GM21515 (cell line): Measurements from ENCODE around the gene RPEL1.

ENCODE experiments used
- ATAC-seq: cut with Tn5 transposase; IDR thresholded peaks from one replicate; pipeline ENCODE4 v1.9.1; 2021; ENCODE audit not compliant: unreplicated experiment

Gene RPEL1

DNA sequence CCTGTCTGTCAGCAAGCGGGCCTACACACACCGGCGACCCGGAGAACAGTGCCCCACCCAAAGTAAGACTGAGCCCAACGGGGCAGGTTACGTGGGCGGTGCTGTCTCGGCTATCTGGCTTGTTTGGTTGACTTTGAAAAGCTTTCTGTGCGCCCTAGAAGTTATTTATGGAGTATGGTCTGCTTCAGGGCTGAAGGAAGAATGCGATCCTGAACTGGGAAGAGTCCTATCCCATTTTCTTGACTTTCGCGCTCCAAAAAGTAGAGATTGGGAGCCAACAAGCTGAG is 32.8 kb downstream of the RPEL1 start:
- no peak for ATAC-seq

DNA sequence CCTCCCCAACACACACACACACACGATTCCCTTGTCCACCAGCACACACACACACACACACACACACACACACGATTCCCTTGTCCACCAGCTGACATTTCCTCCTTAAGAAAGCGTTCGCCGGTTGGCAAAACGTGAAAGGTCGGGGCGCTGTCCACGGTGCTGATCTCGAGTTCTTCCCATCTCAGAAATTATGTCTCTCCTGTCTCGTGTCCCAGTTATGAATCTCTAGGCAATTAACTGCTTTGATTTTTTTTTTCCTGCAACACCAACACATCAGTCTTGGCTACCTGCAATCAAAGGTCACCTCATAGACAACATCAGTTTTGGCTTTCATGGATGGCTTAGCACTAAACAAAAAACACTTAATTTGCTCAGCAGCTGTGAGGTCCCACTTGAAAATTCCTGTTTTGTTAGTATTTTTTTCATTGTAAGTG is 33.2 kb downstream of the RPEL1 start:
- ATAC-seq = no peak

DNA sequence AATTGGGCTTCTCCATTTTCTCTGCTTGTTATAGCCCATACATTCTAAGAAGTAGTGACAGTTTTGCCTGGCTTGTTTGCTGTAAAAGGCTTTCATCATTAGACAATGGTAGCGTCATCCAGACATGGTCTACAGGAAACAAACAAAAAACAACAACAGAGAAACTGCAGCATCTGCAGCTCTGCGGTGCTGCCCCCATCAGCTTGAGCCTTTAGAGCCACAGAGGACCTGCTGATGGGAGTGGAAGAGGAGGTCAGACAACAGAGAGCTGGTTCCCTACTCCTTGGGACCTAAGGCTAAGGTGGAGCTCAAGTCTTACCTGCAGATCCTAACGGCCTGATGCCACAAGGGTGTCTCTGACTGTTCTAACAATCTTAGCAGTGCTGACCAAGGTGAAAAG is 34.3 kb downstream of the RPEL1 start:
- no peak for ATAC-seq

GRCh38 chr10:103280506-103280905 is 34.8 kb downstream of the RPEL1 start:
- no peak for ATAC-seq

DNA sequence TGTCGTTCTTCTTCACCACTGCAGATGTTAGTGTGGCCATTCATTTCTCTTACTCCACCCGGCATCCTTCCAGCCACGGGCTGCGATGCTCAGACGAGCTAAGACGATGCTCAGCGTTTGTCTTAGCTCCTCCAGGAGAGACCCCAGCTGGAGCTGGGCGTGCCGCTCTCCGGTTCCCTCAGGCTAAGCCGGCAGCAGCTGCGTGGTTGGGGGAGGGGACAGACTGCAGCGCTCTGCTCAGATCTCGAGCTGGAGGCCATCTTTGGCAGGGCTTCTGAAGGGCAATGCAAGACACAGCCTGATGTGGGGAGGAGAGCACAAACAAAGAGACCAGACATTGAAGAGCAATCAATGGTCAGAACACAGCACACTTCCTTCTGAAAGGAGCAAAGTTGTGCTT is 36.1 kb downstream of the RPEL1 start:
- no peak for ATAC-seq

DNA sequence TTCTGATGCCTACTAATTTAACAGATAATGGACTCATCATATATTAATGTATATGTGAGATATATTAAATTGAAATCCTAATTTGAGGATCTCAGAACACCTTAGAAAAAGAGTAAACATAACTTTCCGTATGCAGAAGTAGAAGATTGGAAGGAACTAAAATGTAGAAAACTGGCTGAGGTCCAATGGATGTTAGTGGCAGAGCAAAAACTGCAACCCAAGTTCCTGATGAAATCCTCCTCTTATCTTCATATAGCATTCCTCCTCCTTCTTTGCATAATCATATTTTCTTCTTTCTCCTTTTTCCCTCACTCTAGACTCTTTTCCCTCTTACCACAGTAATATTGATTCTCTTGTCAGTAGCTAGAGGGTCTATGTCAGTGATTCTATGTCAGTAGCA is 37.3 kb downstream of the RPEL1 start:
- no peak for ATAC-seq

DNA sequence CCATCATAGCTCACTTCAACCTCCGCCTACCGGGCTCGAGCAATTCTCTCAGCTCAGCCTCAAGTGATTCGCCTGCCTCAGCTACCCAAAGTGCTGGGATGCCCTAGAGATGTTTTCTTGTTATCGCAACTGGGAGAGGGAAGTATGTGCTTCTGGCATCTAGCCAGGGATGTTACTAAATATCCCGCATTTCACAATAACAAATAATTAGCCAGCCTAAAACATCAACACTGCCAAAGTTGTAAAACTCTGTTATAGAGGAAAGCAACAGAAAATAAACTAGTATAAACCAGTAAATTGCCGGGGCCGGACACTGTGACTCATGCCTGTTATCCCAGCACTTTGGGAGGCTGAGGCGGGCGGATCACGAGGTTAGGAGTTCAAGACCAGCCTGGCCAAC is 38.5 kb downstream of the RPEL1 start:
- ATAC-seq = no peak

DNA sequence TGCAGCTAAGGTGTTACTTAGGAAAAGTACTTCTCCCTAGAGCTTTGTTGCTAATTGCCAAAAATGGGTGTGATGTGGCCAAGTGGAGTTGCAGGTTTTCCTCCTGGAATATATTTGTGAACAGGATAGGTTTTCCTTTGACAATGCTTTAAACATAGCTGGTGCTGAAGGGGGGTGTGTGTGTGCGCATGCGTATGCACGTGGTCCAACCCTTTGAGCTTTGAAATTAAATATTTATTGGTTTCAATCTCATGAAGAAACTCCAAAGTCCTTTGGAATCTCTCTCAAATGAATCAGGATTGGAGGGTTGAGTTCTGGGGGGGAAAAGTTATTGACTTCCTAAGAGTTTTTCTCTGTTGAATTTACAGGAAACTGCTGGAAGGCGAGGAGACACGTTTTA is 42.3 kb downstream of the RPEL1 start:
- ATAC-seq = no peak

- no peak for ATAC-seq
These were observed 45.9 kb downstream of the RPEL1 start for GRCh38 chr10:103291588-103291987.

- no peak for ATAC-seq
These were observed 49.8 kb downstream of the RPEL1 start for GRCh38 chr10:103295374-103296015.
